ENCODE data around the gene LRCH1. TPM values are rescaled to one million over a fixed set of nuclear protein-coding genes. Genes with fewer than 3 reads are reported as not detected.
A peak's percentile ranks its signal among the peaks of the same experiment; 100 is the strongest.

The LRCH1 gene
- total and polyA plus RNA-seq, 2 of the 13 experiments (the other 11 are each of a cell fraction or from before 2014, with no cell fraction given) = 4.1 to 12.6 TPM

- TF ChIP-seq ZNF280D (CRISPR knock-in tag; IDR thresholded peaks at IDR 0.05) (peak; percentile 61; the same call in 1 of the 2 replicates), ZNF616 (CRISPR knock-in tag; IDR thresholded peaks at IDR 0.05; ENCODE audit: low read depth) (no peak), DZIP1 (CRISPR knock-in tag; IDR thresholded peaks at IDR 0.05) (no peak), ZNF550 (CRISPR knock-in tag; IDR thresholded peaks at IDR 0.05; ENCODE audit: borderline replicate concordance) (no peak), ZKSCAN5 (CRISPR knock-in tag; IDR thresholded peaks at IDR 0.05) (no peak), PREB (CRISPR knock-in tag; IDR thresholded peaks at IDR 0.05) (no peak), CEBPB (IDR thresholded peaks at IDR 0.05; ENCODE audit: borderline replicate concordance, low read depth, low read length) (no peak), ELF4 (CRISPR knock-in tag; IDR thresholded peaks at IDR 0.05; ENCODE audit: borderline replicate concordance) (0 out of 2 replicates have a peak, but pooled peaks have one; percentile 52), ZSCAN29 (CRISPR knock-in tag; conservative IDR thresholded peaks at IDR 0.05) (0 out of 2 replicates have a peak, but pooled peaks have one; percentile 43), AKNA (CRISPR knock-in tag; IDR thresholded peaks at IDR 0.05; ENCODE audit: borderline replicate concordance) (no peak), ESRRA (CRISPR knock-in tag; IDR thresholded peaks at IDR 0.05; ENCODE audit: low read depth) (peak; percentile 99), GABPB1 (CRISPR knock-in tag; IDR thresholded peaks at IDR 0.05) (peak; percentile 60), ZFP91 (CRISPR knock-in tag; IDR thresholded peaks at IDR 0.05; ENCODE audit: borderline replicate concordance) (no peak)
These were observed 55.0 kb downstream of the LRCH1 start (continued) for GRCh38 chr13:46607768-46608564.

Data from HepG2 (cell line).